ENCODE results near the gene RPL27A. TPM values are rescaled to one million over a fixed set of nuclear protein-coding genes. Genes with fewer than 3 reads are reported as not detected.

The RPL27A gene
- polyA plus RNA-seq, 1 of the 3 experiments (the other 2 are of a cell fraction) = 1,162 TPM

GRCh38 chr11:8724682-8725081 is 42.1 kb downstream of the RPL27A start (continued):
- TF ChIP-seq, protein P1, sequence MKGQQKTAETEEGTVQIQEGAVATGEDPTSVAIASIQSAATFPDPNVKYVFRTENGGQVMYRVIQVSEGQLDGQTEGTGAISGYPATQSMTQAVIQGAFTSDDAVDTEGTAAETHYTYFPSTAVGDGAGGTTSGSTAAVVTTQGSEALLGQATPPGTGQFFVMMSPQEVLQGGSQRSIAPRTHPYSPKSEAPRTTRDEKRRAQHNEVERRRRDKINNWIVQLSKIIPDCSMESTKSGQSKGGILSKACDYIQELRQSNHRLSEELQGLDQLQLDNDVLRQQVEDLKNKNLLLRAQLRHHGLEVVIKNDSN (IDR thresholded peaks at IDR 0.05; ENCODE audit: borderline replicate concordance, low read depth) = no peak
- TF ChIP-seq, protein P2, sequence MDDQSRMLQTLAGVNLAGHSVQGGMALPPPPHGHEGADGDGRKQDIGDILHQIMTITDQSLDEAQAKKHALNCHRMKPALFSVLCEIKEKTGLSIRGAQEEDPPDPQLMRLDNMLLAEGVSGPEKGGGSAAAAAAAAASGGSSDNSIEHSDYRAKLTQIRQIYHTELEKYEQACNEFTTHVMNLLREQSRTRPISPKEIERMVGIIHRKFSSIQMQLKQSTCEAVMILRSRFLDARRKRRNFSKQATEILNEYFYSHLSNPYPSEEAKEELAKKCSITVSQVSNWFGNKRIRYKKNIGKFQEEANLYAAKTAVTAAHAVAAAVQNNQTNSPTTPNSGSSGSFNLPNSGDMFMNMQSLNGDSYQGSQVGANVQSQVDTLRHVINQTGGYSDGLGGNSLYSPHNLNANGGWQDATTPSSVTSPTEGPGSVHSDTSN (IDR thresholded peaks at IDR 0.05) = no peak
- TF ChIP-seq, protein P3, sequence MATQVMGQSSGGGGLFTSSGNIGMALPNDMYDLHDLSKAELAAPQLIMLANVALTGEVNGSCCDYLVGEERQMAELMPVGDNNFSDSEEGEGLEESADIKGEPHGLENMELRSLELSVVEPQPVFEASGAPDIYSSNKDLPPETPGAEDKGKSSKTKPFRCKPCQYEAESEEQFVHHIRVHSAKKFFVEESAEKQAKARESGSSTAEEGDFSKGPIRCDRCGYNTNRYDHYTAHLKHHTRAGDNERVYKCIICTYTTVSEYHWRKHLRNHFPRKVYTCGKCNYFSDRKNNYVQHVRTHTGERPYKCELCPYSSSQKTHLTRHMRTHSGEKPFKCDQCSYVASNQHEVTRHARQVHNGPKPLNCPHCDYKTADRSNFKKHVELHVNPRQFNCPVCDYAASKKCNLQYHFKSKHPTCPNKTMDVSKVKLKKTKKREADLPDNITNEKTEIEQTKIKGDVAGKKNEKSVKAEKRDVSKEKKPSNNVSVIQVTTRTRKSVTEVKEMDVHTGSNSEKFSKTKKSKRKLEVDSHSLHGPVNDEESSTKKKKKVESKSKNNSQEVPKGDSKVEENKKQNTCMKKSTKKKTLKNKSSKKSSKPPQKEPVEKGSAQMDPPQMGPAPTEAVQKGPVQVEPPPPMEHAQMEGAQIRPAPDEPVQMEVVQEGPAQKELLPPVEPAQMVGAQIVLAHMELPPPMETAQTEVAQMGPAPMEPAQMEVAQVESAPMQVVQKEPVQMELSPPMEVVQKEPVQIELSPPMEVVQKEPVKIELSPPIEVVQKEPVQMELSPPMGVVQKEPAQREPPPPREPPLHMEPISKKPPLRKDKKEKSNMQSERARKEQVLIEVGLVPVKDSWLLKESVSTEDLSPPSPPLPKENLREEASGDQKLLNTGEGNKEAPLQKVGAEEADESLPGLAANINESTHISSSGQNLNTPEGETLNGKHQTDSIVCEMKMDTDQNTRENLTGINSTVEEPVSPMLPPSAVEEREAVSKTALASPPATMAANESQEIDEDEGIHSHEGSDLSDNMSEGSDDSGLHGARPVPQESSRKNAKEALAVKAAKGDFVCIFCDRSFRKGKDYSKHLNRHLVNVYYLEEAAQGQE (IDR thresholded peaks at IDR 0.05; ENCODE audit: low read depth, low read length) = no peak
- TF ChIP-seq TCF12 (IDR thresholded peaks at IDR 0.05) (no peak), CHD2 (IDR thresholded peaks at IDR 0.05; ENCODE audit: low read length, partially characterized antibody) (no peak)

GRCh38 chr11:8726395-8726794 is 43.8 kb downstream of the RPL27A start:
- Histone ChIP-seq H2AFZ (ENCODE audit: low read depth) (no peak overlapping the region), H3K9me2 (no peaks in the 10 kb centered on the region), H3K79me2 (ENCODE audit: insufficient read depth) (peaks cover 11% of the 10 kb centered on the region; the same call in 1 of the 2 replicates), H3F3A (replicated peaks; ENCODE audit: insufficient read depth) (peaks cover 15% of the 10 kb centered on the region), H3K4me1 (ENCODE audit: control insufficient read depth in 1 of 2, insufficient read depth in 2 of 2, low read depth in 1 of 2, low read length in 1 of 2) (peaks cover 13 to 32% of the 10 kb centered on the region in 2 experiments; a peak in 3 of 4 replicates), H3K27me3 (ENCODE audit: insufficient read depth) (no peaks in the 10 kb centered on the region), H4K20me1 (ENCODE audit: insufficient read depth) (no peaks in the 10 kb centered on the region; the same call in 1 of the 2 replicates), H3K4me3 (ENCODE audit: low read depth in 2 of 2, low read length in 1 of 2) (no peak overlapping the region), H3K4me2 (no peak overlapping the region; the same call in 1 of the 2 replicates), H3K9ac (no peak overlapping the region), H3K27ac (ENCODE audit: low read depth in 2 of 2, low read length in 1 of 2) (no peak overlapping the region), H3K9me3 (no peaks in the 10 kb centered on the region), H3K36me3 (replicated peaks in 1 of 2; ENCODE audit: control insufficient read depth in 1 of 2, insufficient read depth in 2 of 2, low read length in 1 of 2) (peaks cover 7 to 13% of the 10 kb centered on the region in 2 experiments)
- ChIA-PET CTCF (no interaction called here), POLR2A (no interaction called here)
- TF ChIP-seq RFX5 (IDR thresholded peaks at IDR 0.05; ENCODE audit: low read length) = no peak
- TF ChIP-seq NRF1 (IDR thresholded peaks at IDR 0.05; ENCODE audit: low read depth, low read length) = no peak
- TF ChIP-seq RAD21 (IDR thresholded peaks at IDR 0.05; ENCODE audit: low read length) = no peak
- TF ChIP-seq USF2 (IDR thresholded peaks at IDR 0.05; ENCODE audit: borderline replicate concordance, low read depth, low read length) = no peak
- TF ChIP-seq MXI1 (IDR thresholded peaks at IDR 0.05; ENCODE audit: low read depth, low read length) = no peak
- TF ChIP-seq, protein P2 (IDR thresholded peaks at IDR 0.05) = no peak
- TF ChIP-seq, protein P4, sequence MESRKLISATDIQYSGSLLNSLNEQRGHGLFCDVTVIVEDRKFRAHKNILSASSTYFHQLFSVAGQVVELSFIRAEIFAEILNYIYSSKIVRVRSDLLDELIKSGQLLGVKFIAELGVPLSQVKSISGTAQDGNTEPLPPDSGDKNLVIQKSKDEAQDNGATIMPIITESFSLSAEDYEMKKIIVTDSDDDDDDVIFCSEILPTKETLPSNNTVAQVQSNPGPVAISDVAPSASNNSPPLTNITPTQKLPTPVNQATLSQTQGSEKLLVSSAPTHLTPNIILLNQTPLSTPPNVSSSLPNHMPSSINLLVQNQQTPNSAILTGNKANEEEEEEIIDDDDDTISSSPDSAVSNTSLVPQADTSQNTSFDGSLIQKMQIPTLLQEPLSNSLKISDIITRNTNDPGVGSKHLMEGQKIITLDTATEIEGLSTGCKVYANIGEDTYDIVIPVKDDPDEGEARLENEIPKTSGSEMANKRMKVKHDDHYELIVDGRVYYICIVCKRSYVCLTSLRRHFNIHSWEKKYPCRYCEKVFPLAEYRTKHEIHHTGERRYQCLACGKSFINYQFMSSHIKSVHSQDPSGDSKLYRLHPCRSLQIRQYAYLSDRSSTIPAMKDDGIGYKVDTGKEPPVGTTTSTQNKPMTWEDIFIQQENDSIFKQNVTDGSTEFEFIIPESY (IDR thresholded peaks at IDR 0.05; ENCODE audit: borderline replicate concordance, low read depth) = no peak
- TF ChIP-seq IRF3 (IDR thresholded peaks at IDR 0.05; ENCODE audit: low read depth, low read length) = no peak
- no peak for TF ChIP-seq EP300 (IDR thresholded peaks at IDR 0.05; ENCODE audit: borderline replicate concordance in 1 of 2, low read depth in 1 of 2, low read length in 1 of 2)
- TF ChIP-seq RXRA (IDR thresholded peaks at IDR 0.05; ENCODE audit: borderline replicate concordance, low read depth) = no peak
- no peak for DNase-seq
- 100% methylated on average over 4 of the region's 4 CpGs for WGBS (ENCODE audit: low lambda C conversion rate)
